ENCODE data around the gene SULT1E1. TPM values are rescaled to one million over a fixed set of nuclear protein-coding genes. Genes with fewer than 3 reads are reported as not detected.

SULT1E1 gene
- total RNA-seq, 1 experiment from 2014 or later, result 0.43 TPM

- POLR2A ChIA-PET, result interaction anchor here (0.6 kb wide), 1 partner anchor 37 kb away, joined by 3 read pairs; no protein-coding TSS in a partner anchor
- TF ChIP-seq, protein P1, sequence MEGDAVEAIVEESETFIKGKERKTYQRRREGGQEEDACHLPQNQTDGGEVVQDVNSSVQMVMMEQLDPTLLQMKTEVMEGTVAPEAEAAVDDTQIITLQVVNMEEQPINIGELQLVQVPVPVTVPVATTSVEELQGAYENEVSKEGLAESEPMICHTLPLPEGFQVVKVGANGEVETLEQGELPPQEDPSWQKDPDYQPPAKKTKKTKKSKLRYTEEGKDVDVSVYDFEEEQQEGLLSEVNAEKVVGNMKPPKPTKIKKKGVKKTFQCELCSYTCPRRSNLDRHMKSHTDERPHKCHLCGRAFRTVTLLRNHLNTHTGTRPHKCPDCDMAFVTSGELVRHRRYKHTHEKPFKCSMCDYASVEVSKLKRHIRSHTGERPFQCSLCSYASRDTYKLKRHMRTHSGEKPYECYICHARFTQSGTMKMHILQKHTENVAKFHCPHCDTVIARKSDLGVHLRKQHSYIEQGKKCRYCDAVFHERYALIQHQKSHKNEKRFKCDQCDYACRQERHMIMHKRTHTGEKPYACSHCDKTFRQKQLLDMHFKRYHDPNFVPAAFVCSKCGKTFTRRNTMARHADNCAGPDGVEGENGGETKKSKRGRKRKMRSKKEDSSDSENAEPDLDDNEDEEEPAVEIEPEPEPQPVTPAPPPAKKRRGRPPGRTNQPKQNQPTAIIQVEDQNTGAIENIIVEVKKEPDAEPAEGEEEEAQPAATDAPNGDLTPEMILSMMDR (IDR thresholded peaks at IDR 0.05; ENCODE audit: insufficient read depth in 1 of 2, low read depth in 1 of 2, low read length in 1 of 2, severe bottlenecking in 1 of 2, unreplicated experiment in 1 of 2), result no peak
- no peaks in the 10 kb centered on the region for H3K27me3 Mint-ChIP-seq (ENCODE audit: insufficient read depth, unreplicated experiment)
- DNase-seq, result no peak
- CTCF ChIA-PET, result interaction anchor here (0.7 to 1.8 kb wide), 6 partner anchors 8 to 352 kb away, joined by 3 to 9 read pairs (median 4); no protein-coding TSS in a partner anchor
- BruUV-seq (replicated peaks), result TSS peak; percentile 88
- peaks cover 53% of the 10 kb centered on the region for H3K4me1 ChIP-seq
- peak overlapping the region; percentile 80 for H3K27ac Mint-ChIP-seq (ENCODE audit: unreplicated experiment)
- peak overlapping the region; percentile 78 for H3K4me3 Mint-ChIP-seq (ENCODE audit: unreplicated experiment)
- intact Hi-C loops (cut with micrococcal nuclease; ENCODE audit: unreplicated experiment), result loop anchor here (5.0 to 10.0 kb wide), 2 partner anchors 434 to 1549 kb away; no protein-coding TSS in a partner anchor
- H3K27me3 ChIP-seq (replicated peaks; ENCODE audit: control insufficient read depth, insufficient read depth, low read length), result no peaks in the 10 kb centered on the region
- H3K36me3 Mint-ChIP-seq (ENCODE audit: insufficient read depth, unreplicated experiment), result peaks cover 17% of the 10 kb centered on the region
- H3K4me1 Mint-ChIP-seq (ENCODE audit: low read depth, unreplicated experiment), result peaks cover 13% of the 10 kb centered on the region
- no peaks in the 10 kb centered on the region for H3K9me3 Mint-ChIP-seq (ENCODE audit: unreplicated experiment)
- H3K9me3 ChIP-seq, result peaks cover 7% of the 10 kb centered on the region; the same call in 1 of the 2 replicates
- peak overlapping the region; percentile 41 for H3K4me3 ChIP-seq (ENCODE audit: low read depth, low read length)
- H3K36me3 ChIP-seq (ENCODE audit: control insufficient read depth, insufficient read depth, low read length), result 0 out of 2 replicates have a peak, but pooled peaks cover 1% of the 10 kb centered on the region
Observed at GRCh38 chr4:69831270-69831627, 28.7 kb downstream of the SULT1E1 start.

DNA sequence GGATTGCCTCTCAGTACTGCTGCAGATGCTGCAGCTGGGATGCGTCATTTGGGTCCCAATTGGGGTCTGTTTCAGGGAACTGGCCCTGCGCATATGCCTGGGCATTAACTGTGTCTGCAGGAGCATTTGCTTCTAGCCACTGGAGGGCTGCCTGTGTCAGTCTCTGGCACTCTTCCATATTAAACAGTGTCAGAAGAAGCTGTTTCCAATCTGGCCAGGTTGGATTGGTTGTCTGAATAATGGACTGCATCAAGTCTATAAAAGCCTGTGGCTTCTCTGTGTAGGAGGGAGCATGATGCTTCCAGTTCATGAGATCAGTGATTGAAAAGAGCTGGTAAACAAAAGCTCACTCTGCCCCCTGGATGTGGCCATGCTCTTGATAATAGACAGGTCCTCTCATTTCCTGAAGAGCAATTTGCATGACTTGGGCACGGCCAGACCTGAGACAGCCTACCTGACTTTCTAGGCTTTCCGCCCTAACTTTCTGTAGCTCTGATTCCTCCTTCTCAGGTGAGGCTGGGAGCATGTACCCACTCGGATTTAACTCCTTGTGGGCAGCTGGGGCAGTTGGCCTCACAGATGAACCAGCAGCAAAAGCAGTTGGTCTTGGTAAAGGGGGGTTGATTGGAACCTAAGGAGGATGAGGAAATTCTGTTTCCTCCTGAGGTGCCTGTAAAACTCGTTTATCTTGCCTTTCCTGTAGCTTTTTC is 29.2 kb downstream of the SULT1E1 start:
- BruUV-seq (replicated peaks), result no TSS peak
- TF ChIP-seq, protein P1 (IDR thresholded peaks at IDR 0.05; ENCODE audit: insufficient read depth in 1 of 2, low read depth in 1 of 2, low read length in 1 of 2, severe bottlenecking in 1 of 2, unreplicated experiment in 1 of 2), result peak; percentile 34 to 40
- Mint-ChIP-seq H3K4me1 (ENCODE audit: low read depth, unreplicated experiment) (peaks cover 13% of the 10 kb centered on the region), H3K36me3 (ENCODE audit: insufficient read depth, unreplicated experiment) (peaks cover 22% of the 10 kb centered on the region), H3K4me3 (ENCODE audit: unreplicated experiment) (peak overlapping the region; percentile 78), H3K27me3 (ENCODE audit: insufficient read depth, unreplicated experiment) (no peaks in the 10 kb centered on the region), H3K27ac (ENCODE audit: unreplicated experiment) (peak overlapping the region; percentile 80), H3K9me3 (ENCODE audit: unreplicated experiment) (no peaks in the 10 kb centered on the region)
- CTCF ChIA-PET, result interaction anchor here (0.7 to 1.8 kb wide), 6 partner anchors 45 to 352 kb away, joined by 3 to 9 read pairs (median 4); no protein-coding TSS in a partner anchor
- peak; percentile 67 to 80 for DNase-seq
- Histone ChIP-seq H3K27me3 (replicated peaks; ENCODE audit: control insufficient read depth, insufficient read depth, low read length) (no peaks in the 10 kb centered on the region), H3K4me1 (peaks cover 47% of the 10 kb centered on the region), H3K36me3 (ENCODE audit: control insufficient read depth, insufficient read depth, low read length) (0 out of 2 replicates have a peak, but pooled peaks cover 1% of the 10 kb centered on the region), H3K4me3 (ENCODE audit: low read depth, low read length) (peak overlapping the region; percentile 41), H3K9me3 (peaks cover 7% of the 10 kb centered on the region; the same call in 1 of the 2 replicates)
- POLR2A ChIA-PET, result no interaction called here
- intact Hi-C loops (cut with micrococcal nuclease; ENCODE audit: unreplicated experiment), result loop anchor here (1.0 to 10.0 kb wide), 3 partner anchors 71 to 1548 kb away; no protein-coding TSS in a partner anchor

- TF ChIP-seq, protein P1 (IDR thresholded peaks at IDR 0.05; ENCODE audit: insufficient read depth in 1 of 2, low read depth in 1 of 2, low read length in 1 of 2, severe bottlenecking in 1 of 2, unreplicated experiment in 1 of 2), result no peak
- H3K9me3 Mint-ChIP-seq (ENCODE audit: unreplicated experiment), result no peaks in the 10 kb centered on the region
- peaks cover 13% of the 10 kb centered on the region for H3K4me1 Mint-ChIP-seq (ENCODE audit: low read depth, unreplicated experiment)
- peaks cover 7% of the 10 kb centered on the region; the same call in 1 of the 2 replicates for H3K9me3 ChIP-seq
- peaks cover 28% of the 10 kb centered on the region for H3K36me3 Mint-ChIP-seq (ENCODE audit: insufficient read depth, unreplicated experiment)
- H3K4me3 ChIP-seq (ENCODE audit: low read depth, low read length), result no peak overlapping the region
- 0 out of 2 replicates have a peak, but pooled peaks cover 1% of the 10 kb centered on the region for H3K36me3 ChIP-seq (ENCODE audit: control insufficient read depth, insufficient read depth, low read length)
- H3K4me3 Mint-ChIP-seq (ENCODE audit: unreplicated experiment), result peak overlapping the region; percentile 78
- no TSS peak for BruUV-seq (replicated peaks)
- H3K27ac Mint-ChIP-seq (ENCODE audit: unreplicated experiment), result peak overlapping the region; percentile 80
- H3K27me3 ChIP-seq (replicated peaks; ENCODE audit: control insufficient read depth, insufficient read depth, low read length), result no peaks in the 10 kb centered on the region
- peak in 1 of 2 experiments; percentile 55 for DNase-seq
- H3K27me3 Mint-ChIP-seq (ENCODE audit: insufficient read depth, unreplicated experiment), result no peaks in the 10 kb centered on the region
- H3K4me1 ChIP-seq, result peaks cover 43% of the 10 kb centered on the region
- intact Hi-C loops (cut with micrococcal nuclease; ENCODE audit: unreplicated experiment), result loop anchor here (1.0 to 10.0 kb wide), 3 partner anchors 71 to 1548 kb away; no protein-coding TSS in a partner anchor
- CTCF ChIA-PET, result interaction anchor here (0.7 to 1.8 kb wide), 4 partner anchors 46 to 66 kb away, joined by 3 to 8 read pairs (median 4); no protein-coding TSS in a partner anchor
- POLR2A ChIA-PET, result no interaction called here
Observed at GRCh38 chr4:69830192-69830559, 29.8 kb downstream of the SULT1E1 start.
